Ammon's horn (tissue), 1 donor: ENCODE data around the gene AP1B1.

ENCODE experiments used
- DNase-seq: peaks from one replicate; pipeline ENCODE4 v3.0.0-alpha.2; 2016; ENCODE audit warnings: low spot score

AP1B1 gene

DNA sequence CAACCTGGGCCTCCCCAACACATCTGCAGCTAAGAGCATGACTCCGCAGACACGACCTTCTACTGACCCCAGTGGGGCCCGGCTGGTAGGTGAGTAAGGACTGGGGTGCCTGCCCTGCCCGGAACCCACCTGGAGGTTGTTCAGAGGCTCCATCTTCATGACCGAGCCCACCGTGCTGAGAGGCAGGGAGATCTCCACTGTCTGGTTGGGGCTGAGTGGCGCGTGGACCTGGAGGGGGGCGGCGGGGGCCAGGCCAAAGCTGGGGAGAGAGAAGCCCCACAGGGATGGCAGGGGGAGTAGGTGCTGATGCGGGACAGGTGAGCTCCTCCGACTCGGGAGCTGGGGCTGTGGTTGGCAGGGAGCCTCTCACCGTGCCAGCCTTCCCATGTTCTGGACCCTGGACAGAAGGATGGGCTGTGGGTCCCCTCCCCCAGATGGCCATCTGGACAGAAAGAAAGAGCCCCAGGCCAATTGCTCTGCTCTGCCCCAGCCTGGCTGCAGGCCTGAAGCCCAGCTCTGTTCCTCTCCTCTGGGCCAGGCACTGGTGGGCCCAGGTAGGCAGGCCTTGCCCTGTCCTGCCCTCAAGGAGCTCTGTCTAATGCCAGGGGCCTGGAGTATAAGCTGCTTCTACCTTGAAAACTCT, 56.6 kb downstream of the AP1B1 start:
- no peak for DNase-seq

- DNase-seq: no peak
These were observed 57.2 kb downstream of the AP1B1 start for GRCh38 chr22:29331213-29331612.

DNA sequence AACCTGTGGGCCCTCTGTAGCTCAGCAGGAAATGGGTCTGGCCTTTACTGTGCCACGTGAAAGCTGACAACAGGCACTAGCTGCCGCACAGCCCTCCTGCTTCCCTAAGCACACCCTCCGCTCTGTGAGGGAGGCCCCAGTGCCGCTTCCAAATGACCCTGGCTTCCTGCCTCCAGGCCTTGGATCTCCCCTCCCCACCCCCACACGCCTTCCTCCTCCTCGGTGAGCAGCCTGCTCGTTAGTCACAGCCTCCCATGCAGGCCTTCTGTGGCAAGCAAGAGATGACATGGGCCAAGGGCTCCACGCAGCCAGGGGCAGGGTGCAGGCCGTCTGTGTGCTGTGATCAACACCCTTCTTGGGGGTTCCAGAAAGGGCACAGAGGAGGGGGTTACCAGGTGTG, 57.6 kb downstream of the AP1B1 start:
- DNase-seq: no peak

- DNase-seq: no peak
These were observed 58.1 kb downstream of the AP1B1 start for GRCh38 chr22:29330291-29330690.

GRCh38 chr22:29329581-29329980, 58.8 kb downstream of the AP1B1 start:
- no peak for DNase-seq

- DNase-seq: no peak
These were observed 59.5 kb downstream of the AP1B1 start for GRCh38 chr22:29328566-29329500.

DNA sequence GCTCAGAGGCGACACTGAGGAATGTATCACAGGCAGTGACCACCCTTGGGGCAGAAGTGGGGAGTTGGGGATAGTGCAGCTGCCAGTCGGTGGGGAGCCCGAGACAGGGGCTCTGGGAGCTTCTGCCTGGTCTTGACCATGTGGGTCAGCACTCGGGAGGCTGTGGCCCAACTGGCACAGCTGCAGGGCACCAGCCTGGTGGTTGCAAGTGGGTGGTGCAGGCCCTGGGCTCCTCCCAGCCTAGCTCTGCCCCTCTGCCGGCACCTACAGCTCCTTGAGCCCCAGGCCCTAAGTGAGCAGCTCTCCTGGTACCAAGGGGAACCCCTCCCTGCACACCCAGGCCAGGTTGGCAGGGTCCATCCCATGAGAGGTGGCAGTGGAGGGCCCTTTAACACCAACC, 60.3 kb downstream of the AP1B1 start:
- no peak for DNase-seq

- DNase-seq: no peak
These were observed 61.1 kb downstream of the AP1B1 start for GRCh38 chr22:29327089-29327764.

DNA sequence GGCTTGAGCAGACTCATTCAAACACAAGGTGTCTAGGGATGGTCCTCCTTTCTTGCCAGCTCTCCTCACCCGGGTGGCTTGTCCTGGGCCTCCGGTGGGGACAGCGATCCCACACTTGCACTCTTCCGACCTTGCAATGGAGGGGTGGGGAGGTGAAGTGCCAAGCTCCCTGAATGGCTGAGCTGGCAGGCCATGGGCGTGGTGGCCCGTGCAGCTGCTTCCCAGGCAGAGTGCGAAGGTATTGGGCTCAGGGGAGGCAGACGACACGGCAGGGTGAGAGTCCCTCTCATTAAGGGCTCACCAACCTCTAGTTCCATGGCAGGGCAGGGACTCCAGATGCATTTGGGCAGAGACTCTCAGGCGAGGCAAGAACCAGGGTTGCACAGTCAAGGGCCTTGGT, 61.9 kb downstream of the AP1B1 start:
- no peak for DNase-seq

DNA sequence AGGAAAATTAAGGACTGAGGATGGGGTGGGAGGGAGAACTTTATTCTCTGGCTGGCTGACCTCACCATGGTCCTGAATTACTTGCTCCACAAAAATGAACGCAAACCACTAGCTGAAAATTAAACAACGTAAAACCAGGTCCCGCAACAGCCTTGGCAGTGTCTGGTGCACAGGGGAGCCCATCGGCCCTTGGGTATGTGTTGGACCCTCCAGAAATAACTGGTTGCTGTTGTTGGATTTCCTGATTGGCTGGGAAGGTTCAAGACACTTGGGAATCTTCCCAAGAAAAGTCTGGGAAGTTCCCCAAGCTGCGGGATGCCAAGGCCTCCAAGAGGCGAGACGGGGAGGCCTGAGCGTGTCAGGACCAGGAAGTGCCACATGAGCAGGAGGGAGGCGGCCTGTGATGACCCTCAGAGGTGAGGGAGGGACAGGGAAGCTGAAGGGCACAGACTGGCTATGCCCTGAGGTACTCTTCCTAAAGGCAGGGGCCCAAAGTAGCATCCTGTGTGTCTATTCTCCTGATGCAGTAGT, 62.5 kb downstream of the AP1B1 start:
- DNase-seq: no peak

DNA sequence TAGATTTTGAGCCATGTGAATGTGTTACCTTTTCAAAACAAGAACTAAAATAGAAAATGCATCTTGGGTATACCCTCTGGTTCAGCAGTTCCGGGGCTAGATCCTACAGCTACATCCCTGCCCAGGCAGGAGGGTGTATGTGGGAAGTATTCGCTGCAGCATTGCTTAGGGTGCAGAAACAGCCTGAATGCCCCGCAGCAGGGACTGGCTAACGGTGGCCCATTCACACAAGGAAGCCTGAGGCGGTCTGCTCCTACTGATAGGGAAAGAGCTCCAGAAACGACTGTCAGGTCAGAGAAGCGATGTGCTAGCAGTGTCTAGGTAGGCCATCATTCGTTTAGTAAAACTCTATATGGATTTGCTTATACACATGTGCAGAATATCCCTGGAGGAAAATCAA, 63.0 kb downstream of the AP1B1 start:
- no peak for DNase-seq

DNA sequence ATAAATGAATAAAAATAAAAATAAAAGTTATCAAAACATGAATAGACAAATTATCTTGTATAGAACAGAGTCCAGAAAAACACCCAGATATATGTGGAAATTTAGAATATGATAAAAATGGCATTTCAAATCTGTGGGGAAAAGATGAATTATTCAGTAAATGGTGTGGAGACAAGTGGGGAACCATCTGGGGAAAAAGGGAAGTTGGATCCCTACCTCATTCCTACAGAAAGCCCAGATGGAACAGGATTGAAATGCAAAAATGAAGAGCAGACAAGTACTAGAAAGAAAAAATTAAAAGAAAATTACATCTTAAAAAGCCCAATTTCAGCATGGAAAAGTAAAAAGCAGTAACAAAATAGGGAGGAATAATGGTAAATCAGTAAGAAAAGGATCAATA, 64.7 kb downstream of the AP1B1 start:
- DNase-seq: no peak

- DNase-seq: no peak
These were observed 67.8 kb downstream of the AP1B1 start for GRCh38 chr22:29320546-29320945.

- DNase-seq: no peak
These were observed 69.3 kb downstream of the AP1B1 start for GRCh38 chr22:29319072-29319471.

GRCh38 chr22:29317827-29318454, 70.4 kb downstream of the AP1B1 start:
- DNase-seq: no peak

DNA sequence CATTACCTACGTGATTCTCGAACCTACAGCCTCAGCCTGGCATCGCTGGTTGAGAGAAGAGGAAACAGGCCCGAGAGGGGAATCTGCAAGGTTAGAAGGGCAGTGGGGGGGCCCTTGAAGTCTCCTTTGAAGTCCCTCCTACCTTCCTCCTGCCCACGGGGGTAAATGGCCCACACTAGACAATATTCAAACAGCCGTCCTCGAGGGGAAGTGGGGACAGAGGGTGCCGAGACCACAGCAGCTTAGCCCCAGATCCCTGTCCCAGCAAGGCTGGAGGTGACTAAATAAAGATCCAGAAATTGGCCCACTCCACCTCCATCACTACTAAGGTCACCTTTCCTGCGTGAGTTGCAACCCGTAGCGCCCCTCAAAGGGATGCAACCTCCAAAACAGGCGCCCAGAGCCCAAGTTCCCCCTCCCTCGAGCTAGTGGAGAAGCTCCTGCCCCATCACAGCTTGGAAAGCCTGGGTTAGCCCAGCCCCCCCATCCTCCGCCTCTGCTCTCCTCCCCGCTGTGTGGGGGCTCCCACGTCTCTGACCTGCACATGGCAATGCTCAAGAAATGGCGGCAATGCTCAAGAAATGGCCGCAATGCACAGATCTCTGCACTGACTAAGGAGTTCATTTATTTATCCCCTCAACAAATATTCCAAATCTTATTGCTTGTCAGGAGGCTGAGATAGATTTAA, 72.1 kb downstream of the AP1B1 start:
- DNase-seq: no peak

DNA sequence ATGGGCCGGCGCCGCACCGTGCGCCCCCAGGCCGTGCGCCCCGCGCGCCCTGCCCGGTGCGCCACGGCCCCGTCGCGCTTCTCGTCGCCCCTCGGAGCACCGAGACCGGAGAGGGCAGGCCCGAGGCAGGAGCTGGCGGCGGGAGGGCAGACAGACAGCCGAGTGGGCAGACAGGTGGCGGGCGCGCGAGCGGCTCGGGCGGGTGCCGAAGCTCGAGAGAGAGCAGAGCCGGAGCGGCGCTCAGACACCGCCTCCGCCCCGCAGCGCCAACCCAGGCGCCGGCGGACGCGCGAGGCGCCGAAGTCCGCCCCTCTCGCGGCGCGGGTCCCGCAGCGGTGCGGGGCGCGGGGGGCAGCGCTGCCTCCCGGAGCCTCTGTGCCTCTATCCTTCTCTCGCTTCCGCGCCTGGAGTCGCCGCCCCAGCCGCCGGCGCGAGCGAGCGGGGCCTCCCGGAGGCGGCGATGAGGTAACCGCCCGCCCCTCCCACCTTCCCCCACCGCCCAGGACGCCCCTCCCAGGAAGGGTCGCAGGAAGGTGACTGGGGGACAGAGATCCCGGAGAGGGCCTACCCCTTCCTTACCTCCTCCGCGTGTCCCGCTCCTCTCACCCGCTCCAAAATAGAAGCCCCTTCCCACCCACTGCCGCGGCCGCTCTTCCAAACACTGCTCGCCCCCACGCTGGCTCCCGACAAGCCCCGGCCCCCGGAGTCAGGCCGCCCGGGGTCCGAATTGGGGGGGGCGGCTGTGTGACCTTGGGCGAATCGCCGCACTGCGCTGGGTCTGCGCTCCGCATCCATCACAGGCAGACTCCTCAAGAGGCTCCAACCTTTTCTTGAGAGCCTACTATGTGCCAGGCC, 72.9 kb downstream of the AP1B1 start, which contains the start of gene RASL10A:
RASL10A (minus strand) TSS at position 412 of the 855 bp plus-strand sequence. CDS start 451 bp downstream, outside the sequence.
- no peak for DNase-seq

- no peak for DNase-seq
These were observed 73.7 kb downstream of the AP1B1 start for GRCh38 chr22:29314537-29315285.

GRCh38 chr22:29313576-29314466, 74.5 kb downstream of the AP1B1 start:
- no peak for DNase-seq
